K562 (cell line): ENCODE measurements around the gene CDKL5. TPM values are rescaled to one million over a fixed set of nuclear protein-coding genes. Genes with fewer than 3 reads are reported as not detected.

ENCODE experiments used
- BCL6 ChIP-seq: fragments of 250-450 bp; sonication (Bioruptor Pico); IDR thresholded peaks from 2 replicates; pipeline ENCODE4 v1.4.0; 2020
- HDAC3 ChIP-seq: fragments of 450-650 bp; IDR thresholded peaks from 2 replicates; pipeline ENCODE4 v1.6.1; 2018; ENCODE audit warnings: borderline replicate concordance, mild to moderate bottlenecking, moderate library complexity; ENCODE audit not compliant: partially characterized antibody
- IFI16 ChIP-seq: fragments of 250-450 bp; sonication (Bioruptor Pico); IDR thresholded peaks from 2 replicates; pipeline ENCODE4 v2.1.2; 2022; ENCODE audit warnings: mild to moderate bottlenecking, inconsistent platforms
- KLF13 ChIP-seq: fragments of 450-650 bp; IDR thresholded peaks from 2 replicates; pipeline ENCODE4 v1.6.1; 2016; ENCODE audit warnings: missing genetic modification characterization, low read depth, mild to moderate bottlenecking, missing compliant biosample characterization, moderate library complexity, borderline replicate concordance
- KLF6 ChIP-seq: fragments of 250-450 bp; sonication (Bioruptor Pico); IDR thresholded peaks from 2 replicates; pipeline ENCODE4 v1.4.0; 2020; ENCODE audit warnings: mild to moderate bottlenecking, moderate library complexity, borderline replicate concordance
- MCM2 ChIP-seq: fragments of 450-650 bp; IDR thresholded peaks from 2 replicates; pipeline ENCODE4 v1.6.1; 2017; ENCODE audit warnings: low read depth, mild to moderate bottlenecking
- NFIX ChIP-seq: fragments of 250-450 bp; sonication (Bioruptor Pico); IDR thresholded peaks from 2 replicates; pipeline ENCODE4 v1.4.0; 2020; ENCODE audit warnings: low read depth, mild to moderate bottlenecking, moderate library complexity
- SMARCA5 ChIP-seq: fragments of 450-650 bp; IDR thresholded peaks from 2 replicates; pipeline ENCODE4 v1.6.1; 2016
- STAG1 ChIP-seq: sonication (generic); formaldehyde crosslinking; IDR thresholded peaks from 2 replicates; pipeline ENCODE4 v1.5.0; 2020; ENCODE audit warnings: missing genetic modification reagents, borderline replicate concordance
- XRCC4 ChIP-seq: IDR thresholded peaks from one replicate; pipeline ENCODE4 v1.6.1; 2011; ENCODE audit not compliant: insufficient read depth, insufficient read length; ENCODE audit errors: extremely low read depth
- polyA plus RNA-seq, 8 experiments: library from polyadenylated mRNA; depleted of rRNA in 4 of 8; stranded (reverse) in 5 of 8; unstranded in 3 of 8; fragments of >200 nt; fragmentation: Nextera tagmentation in 2 of 8; fragmentation: Illumina TruSeq in 1 of 8; extraction: Ambion mirVana in 2 of 8; extraction: Trizol in 1 of 8; gene quantifications; 2 replicates each; pipeline versions ENCODE4 v1.2.1 to v1.2.3, GENCODE V29; 2011 to 2014; ENCODE audit warnings: inconsistent platforms in 1 of 8, missing spikeins in 1 of 8
- total RNA-seq, 7 experiments: library from RNA; depleted of rRNA in 6 of 7; stranded (reverse); fragments of >200 nt in 6 of 7; fragmentation: Illumina TruSeq in 2 of 7; extraction: Trizol in 2 of 7; gene quantifications; 2 replicates each; pipeline versions ENCODE4 v1.2.1 to v1.2.3, GENCODE V29; 2011 to 2021; ENCODE audit warnings: low replicate concordance in 1 of 7
- TF ChIP-seq, protein P1 (sequence below): IDR thresholded peaks from 3 replicates; pipeline ENCODE4 v1.6.1; 2011; ENCODE audit warnings: borderline replicate concordance, mild to moderate bottlenecking, moderate library complexity; ENCODE audit not compliant: insufficient read length; ENCODE audit errors: extremely low read depth
- TF ChIP-seq, protein P2 (sequence below): fragments of 450-650 bp; IDR thresholded peaks from 2 replicates; pipeline ENCODE4 v1.6.1; 2018; ENCODE audit not compliant: partially characterized antibody
- TF ChIP-seq, protein P3 (sequence below): IDR thresholded peaks from 2 replicates; pipeline ENCODE4 v1.6.1; 2016; ENCODE audit warnings: missing genetic modification characterization, missing compliant biosample characterization
- TF ChIP-seq, protein P4 (sequence below): fragments of 450-650 bp; IDR thresholded peaks from 2 replicates; pipeline ENCODE4 v1.7.1; 2018; ENCODE audit warnings: mild to moderate bottlenecking, low read depth; ENCODE audit not compliant: partially characterized antibody

The CDKL5 gene
- total and polyA plus RNA-seq, 9 of the 15 experiments (the other 6 are each of a cell fraction or from before 2014, with no cell fraction given): under 0.01 to 0.21 (median 0.04) TPM

DNA sequence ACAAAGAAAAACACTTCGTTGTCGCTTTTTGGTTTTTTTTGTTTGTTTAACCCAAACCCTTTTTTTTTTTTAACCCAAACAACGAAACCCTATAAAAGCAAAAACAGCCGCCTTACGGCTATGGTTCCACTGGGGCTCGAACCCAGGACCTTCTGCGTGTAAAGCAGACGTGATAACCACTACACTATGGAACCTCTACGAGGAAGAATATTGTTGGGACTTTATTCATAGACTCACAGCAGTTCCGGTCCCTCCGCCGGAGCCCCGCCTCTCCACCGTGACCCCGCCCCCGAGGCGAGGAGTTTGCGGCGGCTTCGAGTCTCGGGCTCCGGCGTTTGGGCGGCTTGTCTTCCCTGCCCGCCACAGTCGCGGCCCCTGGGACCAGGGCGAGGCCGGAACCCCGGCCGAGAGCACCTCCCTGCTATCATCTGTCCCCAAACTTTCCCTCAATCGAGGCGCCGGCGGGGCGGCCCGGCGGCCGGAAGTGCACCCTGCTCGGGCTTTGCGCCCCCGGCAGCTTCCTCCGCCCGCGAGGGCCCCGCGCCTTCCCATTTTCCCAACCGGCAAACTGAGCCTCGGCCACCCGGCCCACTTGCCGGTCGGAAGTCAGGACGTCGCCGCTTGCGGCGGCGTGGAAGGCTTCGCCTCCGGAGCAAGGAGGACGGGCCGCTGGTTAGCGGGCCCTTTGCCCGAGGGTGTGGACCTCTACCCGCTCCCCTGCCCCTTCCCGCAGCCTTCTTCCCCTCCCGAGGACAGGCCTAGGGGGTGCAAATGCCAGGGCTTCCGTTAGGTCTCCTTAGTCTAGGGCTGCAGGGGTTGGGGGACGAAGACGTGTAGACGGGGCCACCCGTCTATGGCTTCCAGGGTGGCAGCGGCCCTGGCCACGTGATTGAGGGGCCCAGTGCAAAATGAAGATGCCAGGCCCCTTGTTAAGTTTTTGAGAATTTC, 249.7 kb downstream of the CDKL5 start (continued):
- TF ChIP-seq, protein P1, sequence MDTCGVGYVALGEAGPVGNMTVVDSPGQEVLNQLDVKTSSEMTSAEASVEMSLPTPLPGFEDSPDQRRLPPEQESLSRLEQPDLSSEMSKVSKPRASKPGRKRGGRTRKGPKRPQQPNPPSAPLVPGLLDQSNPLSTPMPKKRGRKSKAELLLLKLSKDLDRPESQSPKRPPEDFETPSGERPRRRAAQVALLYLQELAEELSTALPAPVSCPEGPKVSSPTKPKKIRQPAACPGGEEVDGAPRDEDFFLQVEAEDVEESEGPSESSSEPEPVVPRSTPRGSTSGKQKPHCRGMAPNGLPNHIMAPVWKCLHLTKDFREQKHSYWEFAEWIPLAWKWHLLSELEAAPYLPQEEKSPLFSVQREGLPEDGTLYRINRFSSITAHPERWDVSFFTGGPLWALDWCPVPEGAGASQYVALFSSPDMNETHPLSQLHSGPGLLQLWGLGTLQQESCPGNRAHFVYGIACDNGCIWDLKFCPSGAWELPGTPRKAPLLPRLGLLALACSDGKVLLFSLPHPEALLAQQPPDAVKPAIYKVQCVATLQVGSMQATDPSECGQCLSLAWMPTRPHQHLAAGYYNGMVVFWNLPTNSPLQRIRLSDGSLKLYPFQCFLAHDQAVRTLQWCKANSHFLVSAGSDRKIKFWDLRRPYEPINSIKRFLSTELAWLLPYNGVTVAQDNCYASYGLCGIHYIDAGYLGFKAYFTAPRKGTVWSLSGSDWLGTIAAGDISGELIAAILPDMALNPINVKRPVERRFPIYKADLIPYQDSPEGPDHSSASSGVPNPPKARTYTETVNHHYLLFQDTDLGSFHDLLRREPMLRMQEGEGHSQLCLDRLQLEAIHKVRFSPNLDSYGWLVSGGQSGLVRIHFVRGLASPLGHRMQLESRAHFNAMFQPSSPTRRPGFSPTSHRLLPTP: peak; percentile 74
- TF ChIP-seq, protein P2, sequence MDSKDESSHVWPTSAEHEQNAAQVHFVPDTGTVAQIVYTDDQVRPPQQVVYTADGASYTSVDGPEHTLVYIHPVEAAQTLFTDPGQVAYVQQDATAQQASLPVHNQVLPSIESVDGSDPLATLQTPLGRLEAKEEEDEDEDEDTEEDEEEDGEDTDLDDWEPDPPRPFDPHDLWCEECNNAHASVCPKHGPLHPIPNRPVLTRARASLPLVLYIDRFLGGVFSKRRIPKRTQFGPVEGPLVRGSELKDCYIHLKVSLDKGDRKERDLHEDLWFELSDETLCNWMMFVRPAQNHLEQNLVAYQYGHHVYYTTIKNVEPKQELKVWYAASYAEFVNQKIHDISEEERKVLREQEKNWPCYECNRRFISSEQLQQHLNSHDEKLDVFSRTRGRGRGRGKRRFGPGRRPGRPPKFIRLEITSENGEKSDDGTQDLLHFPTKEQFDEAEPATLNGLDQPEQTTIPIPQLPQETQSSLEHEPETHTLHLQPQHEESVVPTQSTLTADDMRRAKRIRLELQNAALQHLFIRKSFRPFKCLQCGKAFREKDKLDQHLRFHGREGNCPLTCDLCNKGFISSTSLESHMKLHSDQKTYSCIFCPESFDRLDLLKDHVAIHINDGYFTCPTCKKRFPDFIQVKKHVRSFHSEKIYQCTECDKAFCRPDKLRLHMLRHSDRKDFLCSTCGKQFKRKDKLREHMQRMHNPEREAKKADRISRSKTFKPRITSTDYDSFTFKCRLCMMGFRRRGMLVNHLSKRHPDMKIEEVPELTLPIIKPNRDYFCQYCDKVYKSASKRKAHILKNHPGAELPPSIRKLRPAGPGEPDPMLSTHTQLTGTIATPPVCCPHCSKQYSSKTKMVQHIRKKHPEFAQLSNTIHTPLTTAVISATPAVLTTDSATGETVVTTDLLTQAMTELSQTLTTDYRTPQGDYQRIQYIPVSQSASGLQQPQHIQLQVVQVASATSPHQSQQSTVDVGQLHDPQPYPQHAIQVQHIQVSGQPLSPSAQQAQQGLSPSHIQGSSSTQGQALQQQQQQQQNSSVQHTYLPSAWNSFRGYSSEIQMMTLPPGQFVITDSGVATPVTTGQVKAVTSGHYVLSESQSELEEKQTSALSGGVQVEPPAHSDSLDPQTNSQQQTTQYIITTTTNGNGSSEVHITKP: no peak
- TF ChIP-seq SMARCA5: no peak
- TF ChIP-seq XRCC4: no peak
- TF ChIP-seq HDAC3: no peak
- TF ChIP-seq IFI16 (CRISPR knock-in tag): no peak
- no peak for TF ChIP-seq MCM2
- no peak for TF ChIP-seq STAG1 (CRISPR knock-in tag)
- no peak for TF ChIP-seq KLF6
- no peak for TF ChIP-seq KLF13 (tag)
- TF ChIP-seq, protein P3, sequence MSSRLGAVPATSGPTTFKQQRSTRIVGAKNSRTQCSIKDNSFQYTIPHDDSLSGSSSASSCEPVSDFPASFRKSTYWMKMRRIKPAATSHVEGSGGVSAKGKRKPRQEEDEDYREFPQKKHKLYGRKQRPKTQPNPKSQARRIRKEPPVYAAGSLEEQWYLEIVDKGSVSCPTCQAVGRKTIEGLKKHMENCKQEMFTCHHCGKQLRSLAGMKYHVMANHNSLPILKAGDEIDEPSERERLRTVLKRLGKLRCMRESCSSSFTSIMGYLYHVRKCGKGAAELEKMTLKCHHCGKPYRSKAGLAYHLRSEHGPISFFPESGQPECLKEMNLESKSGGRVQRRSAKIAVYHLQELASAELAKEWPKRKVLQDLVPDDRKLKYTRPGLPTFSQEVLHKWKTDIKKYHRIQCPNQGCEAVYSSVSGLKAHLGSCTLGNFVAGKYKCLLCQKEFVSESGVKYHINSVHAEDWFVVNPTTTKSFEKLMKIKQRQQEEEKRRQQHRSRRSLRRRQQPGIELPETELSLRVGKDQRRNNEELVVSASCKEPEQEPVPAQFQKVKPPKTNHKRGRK: no peak
- no peak for TF ChIP-seq NFIX (CRISPR knock-in tag)
- no peak for TF ChIP-seq BCL6 (CRISPR knock-in tag)
- TF ChIP-seq, protein P4, sequence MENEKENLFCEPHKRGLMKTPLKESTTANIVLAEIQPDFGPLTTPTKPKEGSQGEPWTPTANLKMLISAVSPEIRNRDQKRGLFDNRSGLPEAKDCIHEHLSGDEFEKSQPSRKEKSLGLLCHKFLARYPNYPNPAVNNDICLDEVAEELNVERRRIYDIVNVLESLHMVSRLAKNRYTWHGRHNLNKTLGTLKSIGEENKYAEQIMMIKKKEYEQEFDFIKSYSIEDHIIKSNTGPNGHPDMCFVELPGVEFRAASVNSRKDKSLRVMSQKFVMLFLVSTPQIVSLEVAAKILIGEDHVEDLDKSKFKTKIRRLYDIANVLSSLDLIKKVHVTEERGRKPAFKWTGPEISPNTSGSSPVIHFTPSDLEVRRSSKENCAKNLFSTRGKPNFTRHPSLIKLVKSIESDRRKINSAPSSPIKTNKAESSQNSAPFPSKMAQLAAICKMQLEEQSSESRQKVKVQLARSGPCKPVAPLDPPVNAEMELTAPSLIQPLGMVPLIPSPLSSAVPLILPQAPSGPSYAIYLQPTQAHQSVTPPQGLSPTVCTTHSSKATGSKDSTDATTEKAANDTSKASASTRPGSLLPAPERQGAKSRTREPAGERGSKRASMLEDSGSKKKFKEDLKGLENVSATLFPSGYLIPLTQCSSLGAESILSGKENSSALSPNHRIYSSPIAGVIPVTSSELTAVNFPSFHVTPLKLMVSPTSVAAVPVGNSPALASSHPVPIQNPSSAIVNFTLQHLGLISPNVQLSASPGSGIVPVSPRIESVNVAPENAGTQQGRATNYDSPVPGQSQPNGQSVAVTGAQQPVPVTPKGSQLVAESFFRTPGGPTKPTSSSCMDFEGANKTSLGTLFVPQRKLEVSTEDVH: no peak
